ENCODE data around the gene ZNF462. TPM values are rescaled to one million over a fixed set of nuclear protein-coding genes. Genes with fewer than 3 reads are reported as not detected.

ZNF462 gene
- total and polyA plus RNA-seq, 2 experiments from 2014 or later = 40.0 to 101 TPM

DNA sequence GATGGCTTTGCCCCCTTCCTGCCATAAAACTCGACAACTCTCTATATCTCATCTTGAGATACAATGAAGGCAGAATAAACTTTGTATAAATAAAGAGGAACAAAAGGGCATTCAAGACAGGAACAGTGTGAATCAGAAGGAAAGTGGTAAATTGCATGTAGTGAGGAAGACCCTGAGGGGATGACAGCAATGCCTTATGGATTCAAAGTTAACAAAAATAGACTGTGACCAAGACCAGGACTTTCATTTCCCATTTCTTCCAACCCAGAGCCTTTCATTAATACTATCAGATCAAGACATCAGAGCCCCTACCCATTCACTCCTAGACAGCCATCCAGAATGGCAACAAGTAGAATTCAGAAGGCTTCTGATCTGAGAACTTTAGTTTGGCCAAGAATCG is 46.4 kb upstream of the ZNF462 start (continued):
- TF ChIP-seq, protein P1, sequence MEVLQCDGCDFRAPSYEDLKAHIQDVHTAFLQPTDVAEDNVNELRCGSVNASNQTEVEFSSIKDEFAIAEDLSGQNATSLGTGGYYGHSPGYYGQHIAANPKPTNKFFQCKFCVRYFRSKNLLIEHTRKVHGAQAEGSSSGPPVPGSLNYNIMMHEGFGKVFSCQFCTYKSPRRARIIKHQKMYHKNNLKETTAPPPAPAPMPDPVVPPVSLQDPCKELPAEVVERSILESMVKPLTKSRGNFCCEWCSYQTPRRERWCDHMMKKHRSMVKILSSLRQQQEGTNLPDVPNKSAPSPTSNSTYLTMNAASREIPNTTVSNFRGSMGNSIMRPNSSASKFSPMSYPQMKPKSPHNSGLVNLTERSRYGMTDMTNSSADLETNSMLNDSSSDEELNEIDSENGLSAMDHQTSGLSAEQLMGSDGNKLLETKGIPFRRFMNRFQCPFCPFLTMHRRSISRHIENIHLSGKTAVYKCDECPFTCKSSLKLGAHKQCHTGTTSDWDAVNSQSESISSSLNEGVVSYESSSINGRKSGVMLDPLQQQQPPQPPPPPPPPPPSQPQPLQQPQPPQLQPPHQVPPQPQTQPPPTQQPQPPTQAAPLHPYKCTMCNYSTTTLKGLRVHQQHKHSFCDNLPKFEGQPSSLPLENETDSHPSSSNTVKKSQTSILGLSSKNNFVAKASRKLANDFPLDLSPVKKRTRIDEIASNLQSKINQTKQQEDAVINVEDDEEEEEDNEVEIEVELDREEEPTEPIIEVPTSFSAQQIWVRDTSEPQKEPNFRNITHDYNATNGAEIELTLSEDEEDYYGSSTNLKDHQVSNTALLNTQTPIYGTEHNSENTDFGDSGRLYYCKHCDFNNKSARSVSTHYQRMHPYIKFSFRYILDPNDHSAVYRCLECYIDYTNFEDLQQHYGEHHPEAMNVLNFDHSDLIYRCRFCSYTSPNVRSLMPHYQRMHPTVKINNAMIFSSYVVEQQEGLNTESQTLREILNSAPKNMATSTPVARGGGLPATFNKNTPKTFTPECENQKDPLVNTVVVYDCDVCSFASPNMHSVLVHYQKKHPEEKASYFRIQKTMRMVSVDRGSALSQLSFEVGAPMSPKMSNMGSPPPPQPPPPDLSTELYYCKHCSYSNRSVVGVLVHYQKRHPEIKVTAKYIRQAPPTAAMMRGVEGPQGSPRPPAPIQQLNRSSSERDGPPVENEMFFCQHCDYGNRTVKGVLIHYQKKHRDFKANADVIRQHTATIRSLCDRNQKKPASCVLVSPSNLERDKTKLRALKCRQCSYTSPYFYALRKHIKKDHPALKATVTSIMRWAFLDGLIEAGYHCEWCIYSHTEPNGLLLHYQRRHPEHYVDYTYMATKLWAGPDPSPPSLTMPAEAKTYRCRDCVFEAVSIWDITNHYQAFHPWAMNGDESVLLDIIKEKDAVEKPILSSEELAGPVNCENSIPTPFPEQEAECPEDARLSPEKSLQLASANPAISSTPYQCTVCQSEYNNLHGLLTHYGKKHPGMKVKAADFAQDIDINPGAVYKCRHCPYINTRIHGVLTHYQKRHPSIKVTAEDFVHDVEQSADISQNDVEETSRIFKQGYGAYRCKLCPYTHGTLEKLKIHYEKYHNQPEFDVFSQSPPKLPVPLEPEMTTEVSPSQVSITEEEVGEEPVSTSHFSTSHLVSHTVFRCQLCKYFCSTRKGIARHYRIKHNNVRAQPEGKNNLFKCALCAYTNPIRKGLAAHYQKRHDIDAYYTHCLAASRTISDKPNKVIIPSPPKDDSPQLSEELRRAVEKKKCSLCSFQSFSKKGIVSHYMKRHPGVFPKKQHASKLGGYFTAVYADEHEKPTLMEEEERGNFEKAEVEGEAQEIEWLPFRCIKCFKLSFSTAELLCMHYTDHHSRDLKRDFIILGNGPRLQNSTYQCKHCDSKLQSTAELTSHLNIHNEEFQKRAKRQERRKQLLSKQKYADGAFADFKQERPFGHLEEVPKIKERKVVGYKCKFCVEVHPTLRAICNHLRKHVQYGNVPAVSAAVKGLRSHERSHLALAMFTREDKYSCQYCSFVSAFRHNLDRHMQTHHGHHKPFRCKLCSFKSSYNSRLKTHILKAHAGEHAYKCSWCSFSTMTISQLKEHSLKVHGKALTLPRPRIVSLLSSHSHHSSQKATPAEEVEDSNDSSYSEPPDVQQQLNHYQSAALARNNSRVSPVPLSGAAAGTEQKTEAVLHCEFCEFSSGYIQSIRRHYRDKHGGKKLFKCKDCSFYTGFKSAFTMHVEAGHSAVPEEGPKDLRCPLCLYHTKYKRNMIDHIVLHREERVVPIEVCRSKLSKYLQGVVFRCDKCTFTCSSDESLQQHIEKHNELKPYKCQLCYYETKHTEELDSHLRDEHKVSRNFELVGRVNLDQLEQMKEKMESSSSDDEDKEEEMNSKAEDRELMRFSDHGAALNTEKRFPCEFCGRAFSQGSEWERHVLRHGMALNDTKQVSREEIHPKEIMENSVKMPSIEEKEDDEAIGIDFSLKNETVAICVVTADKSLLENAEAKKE (CRISPR knock-in tag; IDR thresholded peaks at IDR 0.05) = no peak
- TF ChIP-seq ZNF114 (CRISPR knock-in tag; IDR thresholded peaks at IDR 0.05) (no peak), NANOG (IDR thresholded peaks at IDR 0.05; ENCODE audit: borderline replicate concordance) (no peak), ZNF331 (CRISPR knock-in tag; IDR thresholded peaks at IDR 0.05; ENCODE audit: low read depth) (no peak), CREB1 (CRISPR knock-in tag; IDR thresholded peaks at IDR 0.05; ENCODE audit: low read depth) (no peak)
- TF ChIP-seq, protein P2, sequence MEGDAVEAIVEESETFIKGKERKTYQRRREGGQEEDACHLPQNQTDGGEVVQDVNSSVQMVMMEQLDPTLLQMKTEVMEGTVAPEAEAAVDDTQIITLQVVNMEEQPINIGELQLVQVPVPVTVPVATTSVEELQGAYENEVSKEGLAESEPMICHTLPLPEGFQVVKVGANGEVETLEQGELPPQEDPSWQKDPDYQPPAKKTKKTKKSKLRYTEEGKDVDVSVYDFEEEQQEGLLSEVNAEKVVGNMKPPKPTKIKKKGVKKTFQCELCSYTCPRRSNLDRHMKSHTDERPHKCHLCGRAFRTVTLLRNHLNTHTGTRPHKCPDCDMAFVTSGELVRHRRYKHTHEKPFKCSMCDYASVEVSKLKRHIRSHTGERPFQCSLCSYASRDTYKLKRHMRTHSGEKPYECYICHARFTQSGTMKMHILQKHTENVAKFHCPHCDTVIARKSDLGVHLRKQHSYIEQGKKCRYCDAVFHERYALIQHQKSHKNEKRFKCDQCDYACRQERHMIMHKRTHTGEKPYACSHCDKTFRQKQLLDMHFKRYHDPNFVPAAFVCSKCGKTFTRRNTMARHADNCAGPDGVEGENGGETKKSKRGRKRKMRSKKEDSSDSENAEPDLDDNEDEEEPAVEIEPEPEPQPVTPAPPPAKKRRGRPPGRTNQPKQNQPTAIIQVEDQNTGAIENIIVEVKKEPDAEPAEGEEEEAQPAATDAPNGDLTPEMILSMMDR (conservative IDR thresholded peaks at IDR 0.05; ENCODE audit: low read depth in 2 of 2) = no peak

DNA sequence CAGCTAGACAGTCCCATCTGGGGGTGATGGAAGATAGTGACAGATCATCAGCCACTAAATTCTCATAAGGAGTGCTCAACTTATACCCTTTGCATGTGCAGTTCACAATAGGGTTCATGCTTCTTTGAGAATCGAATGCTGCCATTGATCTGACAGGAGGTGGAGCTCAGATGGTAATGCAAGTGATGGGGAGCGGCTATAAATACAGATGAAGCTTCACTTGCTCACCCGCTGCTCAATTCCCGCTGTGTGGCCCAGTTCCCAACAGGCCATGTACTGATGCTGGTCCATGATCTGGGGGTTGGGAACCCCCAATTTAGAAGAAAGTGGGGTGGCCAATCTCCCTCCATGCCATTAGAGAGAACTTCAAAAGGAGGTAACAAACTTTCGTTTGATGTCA is 44.9 kb upstream of the ZNF462 start:
- Mint-ChIP-seq H3K27ac (no peak overlapping the region), H3K9me3 (peaks cover 14% of the 10 kb centered on the region), H3K27me3 (ENCODE audit: insufficient read depth, low read depth, poor library complexity) (no peaks in the 10 kb centered on the region), H3K4me3 (no peak overlapping the region), H3K4me1 (no peaks in the 10 kb centered on the region), H3K36me3 (ENCODE audit: low read depth) (peaks cover 3% of the 10 kb centered on the region; the same call in 1 of the 3 replicates)
- Histone ChIP-seq H2AFZ (no peak overlapping the region), H3K27me3 (ENCODE audit: insufficient read depth) (no peaks in the 10 kb centered on the region), H3K9me2 (ENCODE audit: insufficient read depth) (peaks cover 8% of the 10 kb centered on the region; the same call in 1 of the 2 replicates), H3K79me2 (replicated peaks; ENCODE audit: insufficient read depth) (no peaks in the 10 kb centered on the region), H3F3A (replicated peaks; ENCODE audit: low read depth) (no peaks in the 10 kb centered on the region), H3K4me2 (no peak overlapping the region), H3K27ac (ENCODE audit: low read depth) (no peak overlapping the region), H3K4me1 (ENCODE audit: insufficient read depth) (no peaks in the 10 kb centered on the region), H4K20me1 (replicated peaks; ENCODE audit: insufficient read depth) (no peaks in the 10 kb centered on the region), H3K4me3 (no peak overlapping the region), H3K36me3 (ENCODE audit: insufficient read depth) (no peaks in the 10 kb centered on the region)
- DNase-seq (ENCODE audit: low spot score) (no peak), ATAC-seq (no peak)
- TF ChIP-seq EZH2 (IDR thresholded peaks at IDR 0.05; ENCODE audit: low read depth, unreplicated experiment) = no peak
- no peak for TF ChIP-seq ZNF114 (CRISPR knock-in tag; IDR thresholded peaks at IDR 0.05)
- TF ChIP-seq JUNB (IDR thresholded peaks at IDR 0.05; ENCODE audit: unreplicated experiment) = no peak
- no peak for TF ChIP-seq POLR2AphosphoS5 (IDR thresholded peaks at IDR 0.05; ENCODE audit: low read depth)
- TF ChIP-seq, protein P1 (CRISPR knock-in tag; IDR thresholded peaks at IDR 0.05) = no peak
